Ascending aorta (tissue), 2 donors: ENCODE measurements around the gene ABAT. TPM values are rescaled to one million over a fixed set of nuclear protein-coding genes. Genes with fewer than 3 reads are reported as not detected.
"Not testable (repeated sequence)": the region's sequence is repeated elsewhere in the genome, so short reads cannot be mapped to it uniquely, and the experiment has no call there.

ENCODE experiments used
- DNase-seq, 2 donors: peaks; one replicate each; pipeline ENCODE4 v3.0.0-alpha.2; 2019; ENCODE audit warnings: low spot score in 2 of 2
- H3K27ac ChIP-seq, 2 donors: fragments of 200-600 bp; sonication (generic); one replicate each; pipeline ENCODE4 v1.5.1; 2016 to 2017; ENCODE audit warnings: mild to moderate bottlenecking in 1 of 2
- H3K27me3 ChIP-seq: fragments of 200-600 bp; sonication (generic); one replicate; pipeline ENCODE4 v1.5.1; 2017
- H3K36me3 ChIP-seq, 2 donors: fragments of 200-600 bp; sonication (generic); one replicate each; pipeline ENCODE4 v1.5.1; 2016
- H3K4me1 ChIP-seq, 2 donors: fragments of 200-600 bp; sonication (generic); one replicate each; pipeline ENCODE4 v1.5.1; 2016 to 2017; ENCODE audit warnings: mild to moderate bottlenecking in 1 of 2
- H3K4me3 ChIP-seq, 2 donors: fragments of 200-600 bp; sonication (generic); one replicate each; pipeline ENCODE4 v1.5.1; 2016 to 2017; ENCODE audit warnings: mild to moderate bottlenecking in 1 of 2
- H3K9me3 ChIP-seq, 2 donors: fragments of 200-600 bp; sonication (generic); one replicate each; pipeline ENCODE4 v1.5.1; 2016
- CTCF ChIP-seq, 3 experiments: fragments of 200-600 bp in 2 of 3; fragments of 450-650 bp in 1 of 3; sonication (generic) in 2 of 3; IDR thresholded peaks; one replicate each; pipeline ENCODE4 v1.5.1; 2016 to 2019; ENCODE audit warnings: antibody characterized with exemption in 3 of 3, mild to moderate bottlenecking in 1 of 3, moderate library complexity in 1 of 3
- intact Hi-C: fragments of 100-400 bp; cut with DNase I; formaldehyde crosslinking; loops from one replicate; pipeline ENCODE4 v1.15.1; 2023
- total RNA-seq: library from RNA; depleted of rRNA; stranded (reverse); fragments of >200 nt; gene quantifications from one replicate; pipeline ENCODE4 v1.1.0, GENCODE V29; 2016

The ABAT gene
- total RNA-seq, 1 donor from 2014 or later: 1.8 TPM

- intact Hi-C loops: no loop called here
- no peak for DNase-seq
- Histone ChIP-seq H3K4me1 (no peaks in the 10 kb centered on the region), H3K27me3 (no peaks in the 10 kb centered on the region), H3K27ac (no peak overlapping the region), H3K9me3 (no peaks in the 10 kb centered on the region), H3K4me3 (no peak overlapping the region), H3K36me3 (peaks cover 8 to 11% of the 10 kb centered on the region in 2 donors)
- no peak for TF ChIP-seq CTCF (IDR thresholded peaks at IDR 0.05)
Measured at GRCh38 chr16:8782673-8783072, 108.3 kb downstream of the ABAT start.

DNA sequence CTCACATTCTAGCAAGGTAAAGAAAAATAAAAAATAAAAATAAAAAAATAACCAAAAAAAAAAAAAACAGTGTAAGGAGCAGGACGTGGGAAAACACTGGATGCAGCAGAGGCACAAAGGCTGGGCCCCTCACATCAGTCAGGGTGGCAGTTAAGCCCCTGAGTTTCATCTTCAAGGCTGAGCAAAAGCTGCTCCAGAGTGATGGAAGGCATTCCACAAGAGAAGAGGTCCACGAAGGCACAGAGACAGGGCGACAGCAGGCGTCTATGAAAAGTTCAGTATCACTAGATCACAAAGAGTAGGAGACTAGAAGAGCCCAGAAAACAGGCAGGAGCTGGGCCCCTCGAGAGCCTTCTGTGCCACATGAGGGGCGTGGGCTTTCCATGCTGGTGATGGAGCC, 111.0 kb downstream of the ABAT start:
- Histone ChIP-seq H3K4me3 (no peak overlapping the region), H3K27ac (no peak overlapping the region), H3K9me3 (no peaks in the 10 kb centered on the region), H3K36me3 (no peaks in the 10 kb centered on the region), H3K4me1 (no peaks in the 10 kb centered on the region), H3K27me3 (no peaks in the 10 kb centered on the region)
- DNase-seq: no peak
- intact Hi-C loops: no loop called here
- no peak for TF ChIP-seq CTCF (IDR thresholded peaks at IDR 0.05)

DNA sequence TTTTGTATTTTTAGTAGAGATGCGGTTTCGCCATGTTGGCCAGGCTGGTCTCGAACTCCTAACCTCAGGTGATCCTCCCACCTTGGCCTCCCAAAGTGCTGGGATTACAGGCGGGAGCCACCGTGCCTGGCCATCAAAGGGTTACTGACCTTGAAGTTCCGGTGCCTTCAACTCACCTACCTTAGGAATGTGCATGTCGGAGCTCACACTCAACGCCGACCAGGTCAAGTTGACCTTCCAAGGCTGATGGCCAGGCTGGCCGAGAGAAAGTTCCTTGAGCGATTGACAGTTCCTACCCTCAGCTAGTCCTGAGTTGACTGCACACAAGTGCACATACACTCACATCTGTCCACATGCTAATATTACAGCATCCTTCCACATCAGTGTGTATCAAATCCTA, 111.9 kb downstream of the ABAT start:
- H3K4me1 ChIP-seq, H3K36me3 ChIP-seq, H3K4me3 ChIP-seq, H3K27ac ChIP-seq, DNase-seq, H3K9me3 ChIP-seq, intact Hi-C loops, H3K27me3 ChIP-seq: not testable (repeated sequence)

- H3K4me3 ChIP-seq: no peak overlapping the region
- H3K27ac ChIP-seq: no peak overlapping the region
- no peaks in the 10 kb centered on the region for H3K36me3 ChIP-seq
- H3K27me3 ChIP-seq: no peaks in the 10 kb centered on the region
- intact Hi-C loops: no loop called here
- TF ChIP-seq CTCF (IDR thresholded peaks at IDR 0.05): no peak
- no peaks in the 10 kb centered on the region for H3K9me3 ChIP-seq
- H3K4me1 ChIP-seq: no peaks in the 10 kb centered on the region
- DNase-seq: no peak
Measured at GRCh38 chr16:8788578-8789172, 114.3 kb downstream of the ABAT start.

- H3K27ac ChIP-seq: no peak overlapping the region
- H3K36me3 ChIP-seq: no peaks in the 10 kb centered on the region
- no peak for TF ChIP-seq CTCF (IDR thresholded peaks at IDR 0.05)
- no peak for DNase-seq
- intact Hi-C loops: loop anchor here (5.0 to 10.0 kb wide), 3 partner anchors 87 to 300 kb away; partner anchors contain the start of genes HAPSTR1, LITAFD and USP7
- no peaks in the 10 kb centered on the region for H3K9me3 ChIP-seq
- no peak overlapping the region for H3K4me3 ChIP-seq
- peaks cover 5 to 22% of the 10 kb centered on the region in 2 donors for H3K4me1 ChIP-seq
- H3K27me3 ChIP-seq: no peaks in the 10 kb centered on the region
Measured at GRCh38 chr16:8795091-8795490, 120.7 kb downstream of the ABAT start.

GRCh38 chr16:8795818-8796217, 121.4 kb downstream of the ABAT start:
- H3K9me3 ChIP-seq: no peaks in the 10 kb centered on the region
- no peak for DNase-seq
- TF ChIP-seq CTCF (IDR thresholded peaks at IDR 0.05): no peak
- H3K27me3 ChIP-seq: no peaks in the 10 kb centered on the region
- intact Hi-C loops: loop anchor here (2.0 to 10.0 kb wide), 6 partner anchors 86 to 299 kb away; partner anchors contain the start of genes ABAT, HAPSTR1, LITAFD and METTL22
- H3K4me1 ChIP-seq: peaks cover 5 to 23% of the 10 kb centered on the region in 2 donors
- H3K27ac ChIP-seq: no peak overlapping the region
- H3K36me3 ChIP-seq: no peaks in the 10 kb centered on the region
- no peak overlapping the region for H3K4me3 ChIP-seq
